ENCODE data around the gene DDX42.

DNA sequence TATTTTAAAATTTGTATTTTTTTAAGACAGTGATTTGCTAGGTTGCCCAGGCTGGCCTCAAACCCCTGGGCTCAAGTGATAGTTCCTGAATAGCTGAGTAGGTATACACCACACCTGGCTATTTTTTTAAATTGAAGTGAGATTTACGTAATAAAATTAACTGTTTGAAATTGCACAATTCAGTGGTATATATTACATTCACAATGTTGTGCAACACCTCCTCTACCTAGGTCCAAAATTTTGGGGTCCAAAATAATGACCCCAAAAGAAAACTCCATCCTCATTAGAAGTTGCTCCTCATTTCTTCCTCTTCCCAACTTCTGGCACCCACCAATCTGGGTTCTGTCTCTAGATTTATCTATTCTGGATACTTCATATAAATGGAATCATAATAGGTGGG lies 71.5 kb downstream of the DDX42 start:
- TF ChIP-seq ZNF76 (CRISPR knock-in tag; IDR thresholded peaks at IDR 0.05; ENCODE audit: borderline replicate concordance) (no peak), EHMT2 (IDR thresholded peaks at IDR 0.05) (no peak), KLF10 (CRISPR knock-in tag; IDR thresholded peaks at IDR 0.05) (no peak), ATF3 (IDR thresholded peaks at IDR 0.05) (no peak), ATF3 (CRISPR knock-in tag; conservative IDR thresholded peaks at IDR 0.05) (no peak), ZFP36 (IDR thresholded peaks at IDR 0.05; ENCODE audit: low read depth, low read length, partially characterized antibody) (no peak), HLTF (IDR thresholded peaks at IDR 0.05) (no peak)
- TF ChIP-seq, protein P1, sequence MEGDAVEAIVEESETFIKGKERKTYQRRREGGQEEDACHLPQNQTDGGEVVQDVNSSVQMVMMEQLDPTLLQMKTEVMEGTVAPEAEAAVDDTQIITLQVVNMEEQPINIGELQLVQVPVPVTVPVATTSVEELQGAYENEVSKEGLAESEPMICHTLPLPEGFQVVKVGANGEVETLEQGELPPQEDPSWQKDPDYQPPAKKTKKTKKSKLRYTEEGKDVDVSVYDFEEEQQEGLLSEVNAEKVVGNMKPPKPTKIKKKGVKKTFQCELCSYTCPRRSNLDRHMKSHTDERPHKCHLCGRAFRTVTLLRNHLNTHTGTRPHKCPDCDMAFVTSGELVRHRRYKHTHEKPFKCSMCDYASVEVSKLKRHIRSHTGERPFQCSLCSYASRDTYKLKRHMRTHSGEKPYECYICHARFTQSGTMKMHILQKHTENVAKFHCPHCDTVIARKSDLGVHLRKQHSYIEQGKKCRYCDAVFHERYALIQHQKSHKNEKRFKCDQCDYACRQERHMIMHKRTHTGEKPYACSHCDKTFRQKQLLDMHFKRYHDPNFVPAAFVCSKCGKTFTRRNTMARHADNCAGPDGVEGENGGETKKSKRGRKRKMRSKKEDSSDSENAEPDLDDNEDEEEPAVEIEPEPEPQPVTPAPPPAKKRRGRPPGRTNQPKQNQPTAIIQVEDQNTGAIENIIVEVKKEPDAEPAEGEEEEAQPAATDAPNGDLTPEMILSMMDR (IDR thresholded peaks at IDR 0.05 in 2 of 3, conservative IDR thresholded peaks at IDR 0.05 in 1 of 3; ENCODE audit: insufficient read depth in 2 of 3, low read depth in 1 of 3, low read length in 3 of 3), result no peak
